Peyer's patch (tissue), 4 donors: ENCODE data around the gene TMEFF1. TPM values are rescaled to one million over a fixed set of nuclear protein-coding genes. Genes with fewer than 3 reads are reported as not detected.
"Not testable (repeated sequence)": the region's sequence is repeated elsewhere in the genome, so short reads cannot be mapped to it uniquely, and the experiment has no call there.

Experiments
- DNase-seq, 3 donors: peaks; one replicate each; pipeline ENCODE4 v3.0.0-alpha.2; 2017 to 2019
- H3K27ac ChIP-seq, 4 donors: fragments of 200-600 bp; sonication (generic); one replicate each; pipeline ENCODE4 v1.5.1; 2016 to 2019
- H3K27me3 ChIP-seq, 2 donors: fragments of 200-600 bp; sonication (generic); one replicate each; pipeline ENCODE4 v1.5.1; 2019
- H3K36me3 ChIP-seq, 3 donors: fragments of 200-600 bp; sonication (generic); one replicate each; pipeline ENCODE4 v1.5.1; 2016 to 2019
- H3K4me1 ChIP-seq, 4 donors: fragments of 200-600 bp; sonication (generic); one replicate each; pipeline ENCODE4 v1.5.1; 2016 to 2019
- H3K4me3 ChIP-seq, 4 donors: fragments of 200-600 bp; sonication (generic); 1 replicate in 3 of 4; 2 replicates in 1 of 4; pipeline ENCODE4 v1.5.1; 2016 to 2019; ENCODE audit warnings: mild to moderate bottlenecking in 1 of 4
- H3K9me3 ChIP-seq, 4 donors: fragments of 200-600 bp; sonication (generic); one replicate each; pipeline ENCODE4 v1.5.1; 2016 to 2019; ENCODE audit warnings: mild to moderate bottlenecking in 1 of 4
- POLR2A ChIP-seq, 2 donors: fragments of 450-650 bp; IDR thresholded peaks; one replicate each; pipeline ENCODE4 v1.5.1; 2017; ENCODE audit warnings: antibody characterized with exemption in 2 of 2, mild to moderate bottlenecking in 2 of 2, moderate library complexity in 2 of 2
- total RNA-seq, 4 donors: library from RNA; depleted of rRNA; stranded (reverse); fragments of >200 nt; gene quantifications; one replicate each; pipeline ENCODE4 v1.1.0, GENCODE V29; 2016
- TF ChIP-seq, protein P1 (sequence below), 6 experiments: fragments of 450-650 bp in 4 of 6; fragments of 200-600 bp in 2 of 6; sonication (generic) in 1 of 6; IDR thresholded peaks; one replicate each; pipeline ENCODE4 v1.5.1; 2017 to 2019; ENCODE audit warnings: antibody characterized with exemption in 6 of 6, mild to moderate bottlenecking in 3 of 6, moderate library complexity in 1 of 6

TMEFF1 gene
- total RNA-seq, 4 donors from 2014 or later = 0.40 TPM; not detected in 3

DNA sequence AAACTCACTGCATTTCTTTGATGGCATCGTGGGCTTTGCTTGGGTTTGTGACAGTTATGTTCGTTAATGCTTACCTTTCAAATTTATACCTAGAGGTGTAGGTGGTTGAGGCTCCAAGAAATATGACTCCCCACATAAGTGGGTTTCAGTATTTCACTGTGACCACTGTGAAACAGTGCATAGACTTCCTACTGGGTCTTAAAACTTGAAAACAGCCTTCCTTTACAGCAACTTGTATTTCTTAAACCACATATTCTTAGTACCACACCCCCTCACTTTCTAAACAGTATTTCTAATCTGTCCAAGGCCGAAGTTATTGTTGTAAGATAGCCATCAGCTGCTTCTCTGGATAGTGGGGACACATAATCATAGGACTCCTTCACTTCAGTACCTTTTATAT is 48.3 kb downstream of the TMEFF1 start:
- Histone ChIP-seq H3K36me3 (no peaks in the 10 kb centered on the region), H3K4me1 (no peaks in the 10 kb centered on the region), H3K9me3 (no peaks in the 10 kb centered on the region), H3K4me3 (no peak overlapping the region), H3K27ac (no peak overlapping the region), H3K27me3 (no peaks in the 10 kb centered on the region)
- DNase-seq = no peak
- TF ChIP-seq POLR2A (IDR thresholded peaks at IDR 0.05) = no peak
- TF ChIP-seq, protein P1, sequence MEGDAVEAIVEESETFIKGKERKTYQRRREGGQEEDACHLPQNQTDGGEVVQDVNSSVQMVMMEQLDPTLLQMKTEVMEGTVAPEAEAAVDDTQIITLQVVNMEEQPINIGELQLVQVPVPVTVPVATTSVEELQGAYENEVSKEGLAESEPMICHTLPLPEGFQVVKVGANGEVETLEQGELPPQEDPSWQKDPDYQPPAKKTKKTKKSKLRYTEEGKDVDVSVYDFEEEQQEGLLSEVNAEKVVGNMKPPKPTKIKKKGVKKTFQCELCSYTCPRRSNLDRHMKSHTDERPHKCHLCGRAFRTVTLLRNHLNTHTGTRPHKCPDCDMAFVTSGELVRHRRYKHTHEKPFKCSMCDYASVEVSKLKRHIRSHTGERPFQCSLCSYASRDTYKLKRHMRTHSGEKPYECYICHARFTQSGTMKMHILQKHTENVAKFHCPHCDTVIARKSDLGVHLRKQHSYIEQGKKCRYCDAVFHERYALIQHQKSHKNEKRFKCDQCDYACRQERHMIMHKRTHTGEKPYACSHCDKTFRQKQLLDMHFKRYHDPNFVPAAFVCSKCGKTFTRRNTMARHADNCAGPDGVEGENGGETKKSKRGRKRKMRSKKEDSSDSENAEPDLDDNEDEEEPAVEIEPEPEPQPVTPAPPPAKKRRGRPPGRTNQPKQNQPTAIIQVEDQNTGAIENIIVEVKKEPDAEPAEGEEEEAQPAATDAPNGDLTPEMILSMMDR (IDR thresholded peaks at IDR 0.05) = no peak

DNA sequence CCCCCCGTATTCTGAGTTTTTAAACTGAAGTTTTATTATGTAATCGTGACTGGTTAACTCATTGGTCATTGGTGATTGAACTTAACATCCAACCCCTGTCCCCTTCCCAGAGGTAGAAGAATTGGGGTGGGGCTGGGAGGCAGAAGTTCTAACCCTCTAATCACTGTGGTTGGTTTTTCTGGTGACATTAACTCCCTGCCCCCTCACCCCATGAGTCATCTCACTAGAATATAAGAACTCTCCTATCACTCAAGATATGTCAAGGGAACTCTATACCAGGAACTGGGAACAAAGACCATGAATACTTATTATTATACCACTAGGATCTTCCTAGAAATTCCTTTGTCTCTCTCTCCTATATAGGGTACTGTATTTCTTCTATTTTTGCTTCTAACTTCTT is 52.6 kb downstream of the TMEFF1 start:
- Histone ChIP-seq H3K9me3 (no peaks in the 10 kb centered on the region), H3K27me3 (no peaks in the 10 kb centered on the region), H3K36me3 (no peaks in the 10 kb centered on the region), H3K4me3 (no peak overlapping the region), H3K27ac (no peak overlapping the region), H3K4me1 (no peaks in the 10 kb centered on the region)
- TF ChIP-seq POLR2A (IDR thresholded peaks at IDR 0.05) = no peak
- TF ChIP-seq, protein P1 (IDR thresholded peaks at IDR 0.05) = no peak
- no peak for DNase-seq

GRCh38 chr9:100527180-100527794 is 54.3 kb downstream of the TMEFF1 start:
- H3K9me3 ChIP-seq, H3K27ac ChIP-seq, H3K4me3 ChIP-seq, DNase-seq, H3K36me3 ChIP-seq, H3K27me3 ChIP-seq, H3K4me1 ChIP-seq: not testable (repeated sequence)

DNA sequence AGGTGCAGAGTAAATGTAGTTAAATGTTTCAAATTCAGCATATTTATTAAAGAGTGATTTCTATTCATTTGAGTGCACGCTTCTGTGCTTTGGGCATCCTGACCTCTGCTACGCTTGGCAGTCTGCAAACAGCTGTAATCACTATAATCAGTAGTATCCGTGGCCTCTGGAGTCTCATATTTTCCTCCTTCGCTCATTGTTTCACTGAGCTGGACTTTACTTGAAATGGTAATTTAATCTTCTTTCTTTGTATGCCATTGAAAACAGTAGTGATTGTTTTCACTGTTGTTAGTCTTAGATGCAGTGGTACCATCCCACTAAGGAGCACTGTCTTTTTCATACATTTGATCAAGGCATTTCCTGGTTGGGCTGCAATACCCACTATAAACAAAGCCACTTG is 61.5 kb downstream of the TMEFF1 start:
- no peak overlapping the region for H3K27ac ChIP-seq
- no peaks in the 10 kb centered on the region for H3K27me3 ChIP-seq
- DNase-seq = no peak
- no peaks in the 10 kb centered on the region for H3K36me3 ChIP-seq
- no peaks in the 10 kb centered on the region for H3K9me3 ChIP-seq
- H3K4me1 ChIP-seq = no peaks in the 10 kb centered on the region
- no peak for TF ChIP-seq POLR2A (IDR thresholded peaks at IDR 0.05)
- TF ChIP-seq, protein P1 (IDR thresholded peaks at IDR 0.05) = no peak
- no peak overlapping the region for H3K4me3 ChIP-seq

- H3K9me3 ChIP-seq = no peaks in the 10 kb centered on the region
- no peak overlapping the region for H3K27ac ChIP-seq
- H3K27me3 ChIP-seq = no peaks in the 10 kb centered on the region
- DNase-seq = no peak
- no peaks in the 10 kb centered on the region for H3K4me1 ChIP-seq
- H3K36me3 ChIP-seq = no peaks in the 10 kb centered on the region
- no peak overlapping the region for H3K4me3 ChIP-seq
- TF ChIP-seq, protein P1 (IDR thresholded peaks at IDR 0.05) = no peak
- TF ChIP-seq POLR2A (IDR thresholded peaks at IDR 0.05) = no peak
These were observed 67.4 kb downstream of the TMEFF1 start for GRCh38 chr9:100540327-100540726.

- no peak for TF ChIP-seq POLR2A (IDR thresholded peaks at IDR 0.05)
- TF ChIP-seq, protein P1 (IDR thresholded peaks at IDR 0.05) = no peak
- Histone ChIP-seq H3K27me3 (no peaks in the 10 kb centered on the region), H3K4me1 (no peaks in the 10 kb centered on the region), H3K4me3 (no peak overlapping the region), H3K9me3 (no peaks in the 10 kb centered on the region), H3K27ac (no peak overlapping the region), H3K36me3 (no peaks in the 10 kb centered on the region)
- no peak for DNase-seq
These were observed 76.1 kb downstream of the TMEFF1 start for GRCh38 chr9:100549048-100549447.
